ENCODE data around the gene LCOR.

GRCh38 chr10:96992721-96993120 is 160.6 kb downstream of the LCOR start:
- no peak for TF ChIP-seq CTCF (IDR thresholded peaks at IDR 0.05)
- no peak for TF ChIP-seq POLR2A (IDR thresholded peaks at IDR 0.05)

Measured in heart left ventricle (tissue), 13 donors.